ENCODE measurements around the gene GJB4. TPM values are rescaled to one million over a fixed set of nuclear protein-coding genes. Genes with fewer than 3 reads are reported as not detected.

GJB4 gene
- total RNA-seq, 1 donor from 2014 or later, result not detected

- Histone ChIP-seq H3K9me3 (ENCODE audit: low read depth) (no peaks in the 10 kb centered on the region), H3F3A (ENCODE audit: low read depth) (no peaks in the 10 kb centered on the region), H3K4me1 (no peaks in the 10 kb centered on the region), H3K27me3 (peaks cover 62% of the 10 kb centered on the region), H3K4me2 (peak overlapping the region; percentile 90), H4K20me1 (ENCODE audit: low read depth) (peaks cover 9% of the 10 kb centered on the region), H3K4me3 (no peak overlapping the region), H2AFZ (replicated peaks) (no peak overlapping the region), H3K36me3 (no peaks in the 10 kb centered on the region), H3K79me2 (ENCODE audit: low read depth) (no peaks in the 10 kb centered on the region), H3K27ac (no peak overlapping the region), H3K9ac (no peak overlapping the region)
- Mint-ChIP-seq H3K4me1 (peaks cover 4% of the 10 kb centered on the region), H3K4me3 (peak overlapping the region; percentile 57), H3K27ac (no peak overlapping the region), H3K36me3 (no peaks in the 10 kb centered on the region), H3K27me3 (ENCODE audit: insufficient read depth, low read depth) (peaks cover 38% of the 10 kb centered on the region), H3K9me3 (no peaks in the 10 kb centered on the region)
- TF ChIP-seq EZH2phosphoT487 (IDR thresholded peaks at IDR 0.05) (no peak), CTCF (IDR thresholded peaks at IDR 0.05) (no peak), EZH2 (IDR thresholded peaks at IDR 0.05) (no peak)
- no peak for DNase-seq (ENCODE audit: low spot score)
These were observed 21.0 kb downstream of the GJB4 start for GRCh38 chr1:34780528-34780927.

GRCh38 chr1:34781071-34781843 lies 21.7 kb downstream of the GJB4 start, which contains the start of gene GJB3:
Gene GJB3 (plus strand): TSS chr1:34781214. CDS start chr1:34784763, 3,549 bp downstream.
- peak; percentile 54 for DNase-seq (ENCODE audit: low spot score)

GRCh38 chr1:34781844-34782391 lies 22.4 kb downstream of the GJB4 start:
- H3K27ac ChIP-seq, result no peak overlapping the region
- H3K9me3 ChIP-seq (ENCODE audit: low read depth), result no peaks in the 10 kb centered on the region
- H3K4me3 ChIP-seq, result peak overlapping the region; percentile 50
- H3K9ac ChIP-seq, result no peak overlapping the region
- H3K36me3 Mint-ChIP-seq, result no peaks in the 10 kb centered on the region
- TF ChIP-seq CTCF (IDR thresholded peaks at IDR 0.05) (no peak), EZH2 (IDR thresholded peaks at IDR 0.05) (peak; percentile 72)
- peak overlapping the region; percentile 90 for H3K4me2 ChIP-seq
- H3K27me3 Mint-ChIP-seq (ENCODE audit: insufficient read depth, low read depth), result peaks cover 38% of the 10 kb centered on the region
- peaks cover 9% of the 10 kb centered on the region for H4K20me1 ChIP-seq (ENCODE audit: low read depth)
- H3K4me3 Mint-ChIP-seq, result no peak overlapping the region
- peaks cover 9% of the 10 kb centered on the region for H3K4me1 Mint-ChIP-seq
- H3K36me3 ChIP-seq, result no peaks in the 10 kb centered on the region
- H3K4me1 ChIP-seq, result no peaks in the 10 kb centered on the region
- no peaks in the 10 kb centered on the region for H3F3A ChIP-seq (ENCODE audit: low read depth)
- H3K79me2 ChIP-seq (ENCODE audit: low read depth), result no peaks in the 10 kb centered on the region
- H2AFZ ChIP-seq (replicated peaks), result peak overlapping the region; percentile 22
- no peak for DNase-seq (ENCODE audit: low spot score)
- peaks cover 62% of the 10 kb centered on the region for H3K27me3 ChIP-seq
- H3K9me3 Mint-ChIP-seq, result no peaks in the 10 kb centered on the region
- no peak overlapping the region for H3K27ac Mint-ChIP-seq

More at GRCh38 chr1:34781071-34781843, 21.7 kb downstream of the GJB4 start, which contains the start of gene GJB3:
- Histone ChIP-seq H3F3A (ENCODE audit: low read depth) (no peaks in the 10 kb centered on the region), H3K4me3 (peak within 1 kb of the TSS; percentile 50), H3K79me2 (ENCODE audit: low read depth) (no peaks in the 10 kb centered on the region), H3K9me3 (ENCODE audit: low read depth) (no peaks in the 10 kb centered on the region), H4K20me1 (ENCODE audit: low read depth) (peaks cover 9% of the 10 kb centered on the region), H3K27me3 (peaks cover 62% of the 10 kb centered on the region), H2AFZ (replicated peaks) (peak within 1 kb of the TSS; percentile 22), H3K4me1 (no peaks in the 10 kb centered on the region), H3K9ac (no peak within 1 kb of the TSS), H3K4me2 (peak within 1 kb of the TSS; percentile 90), H3K36me3 (no peaks in the 10 kb centered on the region), H3K27ac (no peak within 1 kb of the TSS)
- Mint-ChIP-seq H3K4me3 (peak within 1 kb of the TSS; percentile 57), H3K36me3 (no peaks in the 10 kb centered on the region), H3K27ac (no peak within 1 kb of the TSS), H3K4me1 (peaks cover 4% of the 10 kb centered on the region), H3K9me3 (no peaks in the 10 kb centered on the region), H3K27me3 (ENCODE audit: insufficient read depth, low read depth) (peaks cover 38% of the 10 kb centered on the region)
- TF ChIP-seq EZH2phosphoT487 (IDR thresholded peaks at IDR 0.05) (peak; percentile 87), EZH2 (IDR thresholded peaks at IDR 0.05) (peak; percentile 92), CTCF (IDR thresholded peaks at IDR 0.05) (no peak)

Data from neural progenitor cell (in vitro differentiated cells).